Mesendoderm (in vitro differentiated cells): Measurements from ENCODE around the gene AHI1.

Experiments
- DNase-seq: peaks from one replicate; pipeline ENCODE4 v3.0.0; 2013
- H2AK5ac ChIP-seq: 2 replicates; pipeline ENCODE4 v1.6.1; 2013; ENCODE audit warnings: low read length, inconsistent platforms
- H2BK120ac ChIP-seq: 2 replicates; pipeline ENCODE4 v1.6.1; 2013; ENCODE audit warnings: low read depth, mild to moderate bottlenecking, low read length, moderate library complexity, mixed read lengths
- H2BK15ac ChIP-seq: replicated peaks from 2 replicates; pipeline ENCODE4 v1.6.1; 2013; ENCODE audit warnings: low read depth, mild to moderate bottlenecking, moderate library complexity
- H2BK5ac ChIP-seq: 2 replicates; pipeline ENCODE4 v1.6.1; 2013; ENCODE audit warnings: low read length, inconsistent platforms
- H3K18ac ChIP-seq: 2 replicates; pipeline ENCODE4 v1.6.1; 2013; ENCODE audit warnings: mild to moderate bottlenecking, low read length, mixed read lengths
- H3K23ac ChIP-seq: one replicate; pipeline ENCODE4 v1.6.1; 2013; ENCODE audit warnings: low read length
- H3K27ac ChIP-seq: 2 replicates; pipeline ENCODE4 v1.5.1; 2013; ENCODE audit warnings: low read depth, mild to moderate bottlenecking, inconsistent platforms, low read length, moderate library complexity
- H3K27me3 ChIP-seq: 2 replicates; pipeline ENCODE4 v1.6.1; 2013; ENCODE audit warnings: low read length, control low read depth, mild to moderate bottlenecking, inconsistent platforms; ENCODE audit not compliant: insufficient read depth, poor library complexity
- H3K36me3 ChIP-seq: 2 replicates; pipeline ENCODE4 v1.6.1; 2013; ENCODE audit warnings: low read length, inconsistent platforms; ENCODE audit not compliant: control insufficient read depth, insufficient read depth
- H3K4ac ChIP-seq: one replicate; pipeline ENCODE4 v1.6.1; 2013; ENCODE audit warnings: low read depth, mild to moderate bottlenecking, low read length, moderate library complexity
- H3K4me1 ChIP-seq: 2 replicates; pipeline ENCODE4 v1.6.1; 2013; ENCODE audit warnings: low read depth, low read length, inconsistent platforms; ENCODE audit not compliant: control insufficient read depth
- H3K4me2 ChIP-seq: 2 replicates; pipeline ENCODE4 v1.6.1; 2013; ENCODE audit warnings: low read length
- H3K4me3 ChIP-seq: 2 replicates; pipeline ENCODE4 v1.5.1; 2013; ENCODE audit warnings: mild to moderate bottlenecking, low read length
- H3K56ac ChIP-seq: one replicate; pipeline ENCODE4 v1.6.1; 2013; ENCODE audit warnings: low read length
- H3K79me1 ChIP-seq: 2 replicates; pipeline ENCODE4 v1.6.1; 2013; ENCODE audit warnings: low read length, inconsistent platforms
- H3K79me2 ChIP-seq: 2 replicates; pipeline ENCODE4 v1.6.1; 2013; ENCODE audit warnings: mild to moderate bottlenecking, low read length; ENCODE audit not compliant: control insufficient read depth, insufficient read depth
- H3K9ac ChIP-seq: 2 replicates; pipeline ENCODE4 v1.6.1; 2013; ENCODE audit warnings: low read length, inconsistent platforms
- H4K5ac ChIP-seq: one replicate; pipeline ENCODE4 v1.6.1; 2013; ENCODE audit warnings: low read length
- H4K8ac ChIP-seq: one replicate; pipeline ENCODE4 v1.6.1; 2013; ENCODE audit warnings: low read depth, mild to moderate bottlenecking, control low read depth, low read length, moderate library complexity
- WGBS: extraction: QIAGEN DNeasy Blood & Tissue Kit; methylation state at CpG from one replicate; pipeline ENCODE4 v1.1.7; 2013; ENCODE audit warnings: low lambda C conversion rate, missing lambda C conversion rate; ENCODE audit not compliant: insufficient coverage; ENCODE audit errors: extremely low coverage; 5-methylcytosine and 5-hydroxymethylcytosine counted together

The AHI1 gene

DNA sequence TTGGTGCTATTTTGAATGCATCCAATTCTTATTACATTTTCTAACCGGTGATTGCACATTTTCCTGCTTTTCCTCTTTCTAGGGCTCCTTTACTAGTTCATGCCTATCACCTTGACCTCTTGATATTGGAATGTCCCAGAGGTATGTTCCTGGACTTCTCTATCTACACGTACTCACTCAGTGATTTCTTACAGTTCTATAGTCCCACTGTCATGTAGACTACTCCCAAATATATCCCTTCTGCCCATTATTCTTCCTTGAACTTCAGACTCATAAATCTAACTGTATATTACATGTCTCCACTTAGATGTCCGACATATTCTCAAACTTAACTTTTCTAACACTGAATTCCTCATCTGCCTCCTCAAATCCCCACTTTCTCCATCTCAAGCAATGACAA is 7.2 kb upstream of the AHI1 start:
- 100% methylated on average over 1 of the region's 3 CpGs for WGBS
- Histone ChIP-seq H4K5ac (no peak overlapping the region), H3K79me1 (no peaks in the 10 kb centered on the region), H3K36me3 (no peaks in the 10 kb centered on the region), H3K23ac (no peak overlapping the region), H2BK15ac (peak overlapping the region; percentile 94), H3K56ac (no peak overlapping the region), H3K4me1 (peaks cover 5% of the 10 kb centered on the region), H3K4me2 (no peak overlapping the region), H2BK120ac (no peak overlapping the region), H3K4me3 (no peak overlapping the region), H3K79me2 (no peaks in the 10 kb centered on the region), H3K9ac (no peak overlapping the region), H2AK5ac (no peak overlapping the region), H3K18ac (no peak overlapping the region), H3K4ac (no peak overlapping the region), H2BK5ac (no peak overlapping the region), H3K27me3 (no peaks in the 10 kb centered on the region), H4K8ac (no peak overlapping the region), H3K27ac (no peak overlapping the region)
- no peak for DNase-seq

DNA sequence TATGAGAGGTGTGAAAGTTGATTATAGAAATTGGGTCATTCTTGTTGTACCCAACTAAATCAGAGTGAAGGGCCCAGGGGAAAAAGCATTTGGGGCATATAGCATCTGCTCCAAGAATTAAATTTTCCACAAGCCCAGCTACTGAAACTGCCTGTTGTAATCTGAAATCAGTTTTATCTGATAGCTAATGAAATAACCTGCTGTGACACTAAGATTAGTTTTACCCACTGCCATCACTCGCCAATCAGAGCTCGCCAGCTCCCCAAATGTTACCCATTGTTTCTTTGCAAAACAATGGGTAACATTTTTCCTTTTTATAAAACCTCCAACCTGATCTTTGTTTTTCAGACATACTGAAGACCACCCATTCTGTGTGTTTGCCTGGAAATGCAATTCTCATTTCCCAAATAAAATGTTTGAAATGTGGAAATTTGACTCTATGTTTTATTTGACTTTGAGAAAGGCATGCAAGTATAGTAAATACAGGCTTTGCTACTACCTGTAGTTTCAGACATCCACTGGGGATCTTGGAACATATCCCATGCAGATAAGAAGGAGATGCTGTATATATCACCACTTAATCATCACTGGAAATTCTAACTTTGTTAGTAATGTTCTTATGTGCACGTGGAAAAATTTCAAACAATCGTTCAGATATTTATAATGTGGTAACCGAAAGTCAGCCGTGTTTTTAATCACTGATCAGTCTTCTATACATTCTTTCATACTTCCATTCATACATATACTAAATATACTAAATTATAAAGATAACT is 6.3 kb upstream of the AHI1 start:
- WGBS = 100% methylated on average over 1 of the region's 6 CpGs
- H3K18ac ChIP-seq = no peak overlapping the region
- H3K56ac ChIP-seq = no peak overlapping the region
- H2BK15ac ChIP-seq = no peak overlapping the region
- H3K4me3 ChIP-seq = no peak overlapping the region
- H4K8ac ChIP-seq = no peak overlapping the region
- no peak overlapping the region for H3K4ac ChIP-seq
- H3K9ac ChIP-seq = no peak overlapping the region
- peaks cover 5% of the 10 kb centered on the region for H3K4me1 ChIP-seq
- H3K27me3 ChIP-seq = no peaks in the 10 kb centered on the region
- H2BK120ac ChIP-seq = no peak overlapping the region
- no peaks in the 10 kb centered on the region for H3K79me2 ChIP-seq
- no peak overlapping the region for H2AK5ac ChIP-seq
- H3K27ac ChIP-seq = no peak overlapping the region
- H4K5ac ChIP-seq = no peak overlapping the region
- H3K79me1 ChIP-seq = no peaks in the 10 kb centered on the region
- H2BK5ac ChIP-seq = no peak overlapping the region
- H3K4me2 ChIP-seq = no peak overlapping the region
- DNase-seq = peak; percentile 78
- no peak overlapping the region for H3K23ac ChIP-seq
- H3K36me3 ChIP-seq = no peaks in the 10 kb centered on the region

DNA sequence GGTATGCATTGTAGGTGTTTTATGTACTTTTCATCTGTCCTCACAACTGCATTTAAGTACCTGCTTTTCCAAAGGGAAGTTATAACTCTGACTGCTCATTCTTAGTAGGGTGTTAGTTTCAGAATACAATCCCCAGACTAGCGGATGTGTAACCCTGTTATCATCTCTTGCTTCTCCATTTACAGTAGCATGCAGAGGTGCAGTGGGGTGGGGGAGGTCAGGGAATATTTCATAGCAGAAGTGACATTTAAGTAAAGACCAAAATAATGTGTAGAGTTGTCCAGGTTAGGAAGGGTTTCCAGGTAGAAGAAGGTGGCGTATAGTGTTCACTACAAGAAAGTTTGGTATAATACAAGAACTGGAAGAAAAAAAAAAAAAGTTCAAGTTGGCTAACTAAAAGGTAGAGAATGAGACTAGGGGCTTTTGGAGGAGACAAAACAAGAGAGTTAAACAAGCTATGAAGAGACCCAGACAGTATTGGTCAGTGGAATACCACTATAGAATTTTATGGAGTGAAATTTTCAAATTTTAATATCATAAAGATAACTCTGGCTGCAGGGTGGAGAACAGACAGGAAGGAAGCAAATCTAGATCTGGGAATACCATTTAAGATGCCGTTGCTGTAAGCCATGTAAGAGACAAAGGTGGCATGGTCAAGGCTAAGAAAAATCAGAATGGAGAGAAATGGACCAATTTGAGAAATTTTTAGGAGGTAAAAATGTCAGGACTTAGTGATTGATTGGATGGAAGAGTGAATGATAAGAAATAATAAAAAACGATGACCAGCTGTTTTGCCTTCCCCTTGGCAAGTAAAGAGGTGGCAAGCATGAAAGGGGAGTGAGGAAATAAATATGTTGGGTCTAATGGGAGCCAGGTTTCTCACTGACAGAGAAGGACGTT is 2.2 kb upstream of the AHI1 start:
- Histone ChIP-seq H3K4me1 (peaks cover 3% of the 10 kb centered on the region), H3K56ac (no peak overlapping the region), H3K27me3 (no peaks in the 10 kb centered on the region), H3K18ac (no peak overlapping the region), H3K4ac (no peak overlapping the region), H3K23ac (no peak overlapping the region), H2BK15ac (peak overlapping the region; percentile 74), H4K5ac (no peak overlapping the region), H2BK5ac (no peak overlapping the region), H3K36me3 (no peaks in the 10 kb centered on the region), H3K4me2 (no peak overlapping the region), H3K79me2 (peaks cover 1% of the 10 kb centered on the region), H3K79me1 (no peaks in the 10 kb centered on the region), H2BK120ac (no peak overlapping the region), H3K4me3 (no peak overlapping the region), H3K27ac (no peak overlapping the region), H2AK5ac (no peak overlapping the region), H3K9ac (no peak overlapping the region), H4K8ac (no peak overlapping the region)
- no peak for DNase-seq
- WGBS = no CpG with 5 or more reads among the region's 5 CpGs

DNA sequence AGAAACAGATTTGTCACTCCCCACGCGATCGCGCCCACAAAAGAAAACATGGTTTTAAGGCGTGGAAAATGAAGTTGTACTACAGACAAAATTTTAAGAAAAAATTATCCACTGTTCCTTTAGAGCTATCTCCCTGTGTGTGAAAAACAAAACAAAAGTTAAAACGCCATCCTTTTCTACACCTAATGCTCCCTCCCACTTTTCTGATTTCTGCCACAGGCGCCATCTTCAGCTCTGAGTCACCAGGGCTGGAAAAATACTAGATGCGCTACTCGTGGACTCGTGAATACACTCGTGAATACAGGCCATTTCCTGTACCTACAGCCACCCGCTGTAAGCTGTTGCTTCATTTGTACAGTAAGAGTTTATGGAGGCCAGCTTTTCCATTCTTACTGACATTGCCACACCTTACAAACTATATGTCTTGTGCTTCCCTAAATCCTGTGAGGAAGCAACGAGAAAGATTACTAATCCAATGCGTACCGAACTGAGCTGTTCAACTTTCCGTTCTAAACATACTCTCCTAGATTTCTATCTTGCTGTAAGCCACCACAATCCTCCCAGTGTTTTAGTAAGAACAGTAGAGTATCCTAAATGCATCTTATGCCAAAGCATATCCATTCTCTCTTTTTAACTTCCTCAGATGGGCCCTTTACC is 773 bp upstream of the AHI1 start:
- Histone ChIP-seq H4K5ac (no peak overlapping the region), H3K18ac (peak overlapping the region; percentile 46), H3K9ac (peak overlapping the region; percentile 80), H3K4me2 (peak overlapping the region; percentile 33), H3K36me3 (no peaks in the 10 kb centered on the region), H3K23ac (no peak overlapping the region), H2AK5ac (no peak overlapping the region), H3K27me3 (no peaks in the 10 kb centered on the region), H3K4ac (peak overlapping the region; percentile 65), H3K79me2 (peaks cover 1% of the 10 kb centered on the region), H3K56ac (peak overlapping the region; percentile 86), H3K79me1 (no peaks in the 10 kb centered on the region), H2BK5ac (no peak overlapping the region), H2BK15ac (peak overlapping the region; percentile 100), H3K4me3 (peak overlapping the region; percentile 41), H3K27ac (peak overlapping the region; percentile 84), H4K8ac (peak overlapping the region; percentile 84), H2BK120ac (no peak overlapping the region), H3K4me1 (no peaks in the 10 kb centered on the region)
- WGBS = no CpG with 5 or more reads among the region's 16 CpGs
- peak; percentile 73 for DNase-seq

DNA sequence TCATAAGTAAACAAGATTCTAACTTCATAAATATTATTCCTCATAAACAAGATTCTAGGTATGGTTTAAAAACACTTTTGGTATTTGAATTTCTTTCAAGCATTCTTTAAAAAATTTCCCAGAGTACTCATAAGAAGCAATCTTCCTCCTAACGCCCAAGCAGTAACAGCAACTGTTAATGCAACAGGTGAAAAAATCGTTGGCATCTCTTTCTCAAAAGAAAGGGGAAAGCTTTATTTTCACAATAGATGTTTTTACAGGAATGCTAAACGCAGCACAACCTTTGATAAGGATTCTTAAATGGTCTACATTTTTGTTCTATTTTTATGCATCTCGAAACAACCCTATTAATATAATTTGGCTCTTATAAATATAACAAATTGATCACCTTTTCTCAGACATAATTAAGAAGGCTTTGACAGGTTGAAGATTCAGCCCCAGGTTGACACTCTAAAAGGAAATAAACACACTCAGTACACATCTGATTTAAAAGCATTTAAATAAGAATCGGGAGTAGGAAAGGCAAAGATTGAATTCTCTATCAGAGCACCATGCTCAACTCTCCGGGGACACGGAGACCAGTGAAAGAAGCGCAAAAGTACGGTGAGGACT is 634 bp downstream of the AHI1 start:
- Histone ChIP-seq H3K23ac (no peak overlapping the region), H2AK5ac (no peak overlapping the region), H3K4ac (no peak overlapping the region), H3K36me3 (no peaks in the 10 kb centered on the region), H3K79me1 (no peaks in the 10 kb centered on the region), H3K9ac (peak overlapping the region; percentile 80), H3K27ac (peak overlapping the region; percentile 39), H2BK120ac (no peak overlapping the region), H3K4me1 (no peaks in the 10 kb centered on the region), H3K4me3 (peak overlapping the region; percentile 80), H2BK5ac (no peak overlapping the region), H4K5ac (no peak overlapping the region), H3K56ac (peak overlapping the region; percentile 96), H3K18ac (peak overlapping the region; percentile 10), H4K8ac (no peak overlapping the region), H2BK15ac (no peak overlapping the region), H3K27me3 (no peaks in the 10 kb centered on the region), H3K79me2 (peaks cover 1% of the 10 kb centered on the region), H3K4me2 (peak overlapping the region; percentile 41)
- WGBS = no CpG with 5 or more reads among the region's 9 CpGs
- no peak for DNase-seq
